Retinal pigment epithelial cell (primary cell): ENCODE data around the gene BRICD5.
"Not testable (repeated sequence)": the region's sequence is repeated elsewhere in the genome, so short reads cannot be mapped to it uniquely, and the experiment has no call there.

Source experiments
- DNase-seq: peaks from one replicate; pipeline ENCODE4 v3.0.0-alpha.2; 2010; ENCODE audit warnings: low read depth
- H3K4me3 ChIP-seq: 2 replicates; pipeline ENCODE4 v1.5.1; 2011; ENCODE audit warnings: mild to moderate bottlenecking, low read length, control low read depth, moderate library complexity
- CTCF ChIP-seq: conservative IDR thresholded peaks from 2 replicates; pipeline ENCODE4 v1.5.1; 2011; ENCODE audit warnings: low read depth, low read length, control low read depth, inconsistent platforms

BRICD5 gene

GRCh38 chr16:2243031-2243528 is 32.4 kb upstream of the BRICD5 start:
- TF ChIP-seq CTCF, result no peak
- no peak for DNase-seq
- H3K4me3 ChIP-seq, result no peak overlapping the region

- TF ChIP-seq CTCF, result no peak
- no peak for DNase-seq
- no peak overlapping the region for H3K4me3 ChIP-seq
These were observed 31.9 kb upstream of the BRICD5 start for GRCh38 chr16:2242598-2242997.

GRCh38 chr16:2240331-2240730 is 29.7 kb upstream of the BRICD5 start:
- not testable (repeated sequence) for H3K4me3 ChIP-seq, DNase-seq

GRCh38 chr16:2238838-2239675 is 28.4 kb upstream of the BRICD5 start:
- TF ChIP-seq CTCF, result no peak
- no peak for DNase-seq
- no peak overlapping the region for H3K4me3 ChIP-seq

- TF ChIP-seq CTCF, result no peak
- no peak for DNase-seq
- no peak overlapping the region for H3K4me3 ChIP-seq
These were observed 27.6 kb upstream of the BRICD5 start for GRCh38 chr16:2238150-2238837.

GRCh38 chr16:2237493-2238149 is 27.0 kb upstream of the BRICD5 start:
- no peak for TF ChIP-seq CTCF
- no peak overlapping the region for H3K4me3 ChIP-seq
- DNase-seq, result no peak

GRCh38 chr16:2237102-2237482 is 26.4 kb upstream of the BRICD5 start:
- DNase-seq, result no peak

More at GRCh38 chr16:2237102-2237482, 26.4 kb upstream of the BRICD5 start:
- H3K4me3 ChIP-seq, result peak overlapping the region; percentile 23
- no peak for TF ChIP-seq CTCF
